Lung (tissue), 12 donors: ENCODE results near the gene AHNAK. TPM values are rescaled to one million over a fixed set of nuclear protein-coding genes. Genes with fewer than 3 reads are reported as not detected.
"Not testable (repeated sequence)": the region's sequence is repeated elsewhere in the genome, so short reads cannot be mapped to it uniquely, and the experiment has no call there.

Experiments
- ATAC-seq: fragments of 200-7000 bp; cut with Tn5 transposase; one replicate; pipeline ENCODE4 v1.9.1; 2020; ENCODE audit warnings: moderate number of reproducible peaks; ENCODE audit not compliant: insufficient read depth, low FRiP score
- DNase-seq, 3 donors: peaks; one replicate each; pipeline ENCODE4 v3.0.0-alpha.2; 2013 to 2017
- H3K27ac ChIP-seq, 2 donors: one replicate each; pipeline ENCODE4 v1.5.1; 2013; ENCODE audit warnings: mild to moderate bottlenecking in 2 of 2, moderate library complexity in 2 of 2, control low read depth in 1 of 2, inconsistent platforms in 1 of 2, low read depth in 1 of 2, low read length in 1 of 2
- H3K27me3 ChIP-seq, 3 donors: one replicate each; pipeline ENCODE4 v1.5.1; 2013; ENCODE audit warnings: low read length in 2 of 3; ENCODE audit not compliant: control insufficient read depth in 3 of 3, insufficient read depth in 3 of 3
- H3K36me3 ChIP-seq, 4 donors: one replicate each; pipeline ENCODE4 v1.5.1; 2013; ENCODE audit warnings: low read length in 4 of 4, mild to moderate bottlenecking in 1 of 4, moderate library complexity in 1 of 4; ENCODE audit not compliant: control insufficient read depth in 4 of 4, insufficient read depth in 4 of 4
- H3K4me1 ChIP-seq, 5 donors: one replicate each; pipeline ENCODE4 v1.5.1; 2013; ENCODE audit warnings: low read length in 5 of 5, mild to moderate bottlenecking in 2 of 5, moderate library complexity in 1 of 5; ENCODE audit not compliant: control insufficient read depth in 5 of 5, insufficient read depth in 5 of 5
- H3K4me3 ChIP-seq: one replicate; pipeline ENCODE4 v1.5.1; 2013; ENCODE audit warnings: mild to moderate bottlenecking, control low read depth, moderate library complexity
- H3K9ac ChIP-seq, 2 donors: one replicate each; pipeline ENCODE4 v1.5.1; 2013; ENCODE audit warnings: low read length in 2 of 2, control low read depth in 1 of 2; ENCODE audit not compliant: insufficient read depth in 1 of 2
- H3K9me3 ChIP-seq, 4 donors: one replicate each; pipeline ENCODE4 v1.5.1; 2013; ENCODE audit warnings: low read length in 3 of 4, mild to moderate bottlenecking in 1 of 4, moderate library complexity in 1 of 4; ENCODE audit not compliant: control insufficient read depth in 4 of 4, insufficient read depth in 3 of 4
- CTCF ChIP-seq: IDR thresholded peaks from 2 replicates; pipeline ENCODE4 v1.5.1; 2012; ENCODE audit warnings: mild to moderate bottlenecking; ENCODE audit errors: control extremely low read depth, extremely low read depth
- WGBS, 2 donors: extraction: QIAGEN DNeasy Blood & Tissue Kit; methylation state at CpG; one replicate each; pipeline ENCODE4 v1.1.7; 2013; 5-methylcytosine and 5-hydroxymethylcytosine counted together
- polyA plus RNA-seq, 2 donors: library from polyadenylated mRNA; stranded (reverse); fragments of 200-250 nt; gene quantifications; one replicate each; pipeline ENCODE4 v1.2.1, GENCODE V29; 2013
- total RNA-seq, 2 donors: library from RNA; depleted of rRNA in 1 of 2; stranded (reverse); fragments of >200 nt in 1 of 2; gene quantifications; one replicate each; pipeline ENCODE4 v1.2.1, GENCODE V29; 2014 to 2021
- donor health status: control.
- donor health status: control.
- donor health status: Bipolar disorder and iron deficiency.
- donor health status: healthy.
- donor health status: DM: yes; HTN: yes; CAD: no.

AHNAK gene
- total and polyA plus RNA-seq, 4 donors, result 66.5 to 707 (median 238) TPM

DNA sequence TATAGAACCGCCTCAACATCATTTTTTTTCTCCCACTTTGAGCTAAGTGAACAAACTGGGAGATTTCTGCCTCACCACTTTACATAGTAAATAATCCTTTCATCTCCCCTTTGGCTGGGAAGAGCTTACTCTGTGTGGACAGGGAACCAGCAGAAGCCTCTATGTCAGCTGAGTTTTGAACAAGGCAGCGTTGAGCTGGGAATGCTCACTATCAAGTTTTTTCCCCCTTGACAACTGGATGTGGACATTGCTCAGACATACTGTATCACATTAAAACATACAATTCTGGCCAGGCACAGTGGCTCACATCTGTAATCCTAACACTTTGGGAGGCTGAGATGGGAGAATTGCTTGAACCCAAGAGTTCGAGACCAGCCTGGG lies 46.0 kb downstream of the AHNAK start:
- no peak for ATAC-seq
- no peak overlapping the region for H3K9ac ChIP-seq
- H3K4me3 ChIP-seq, result no peak overlapping the region
- H3K4me1 ChIP-seq, result peaks cover 0 to 21% (median 13%) of the 10 kb centered on the region in 5 donors
- peak overlapping the region in 1 of 2 donors; percentile 12 for H3K27ac ChIP-seq
- no peak for TF ChIP-seq CTCF
- WGBS, 2 donors, result 87 to 89% methylated on average over 3 of the region's 3 CpGs
- H3K9me3 ChIP-seq, result no peaks in the 10 kb centered on the region
- H3K27me3 ChIP-seq, result no peaks in the 10 kb centered on the region
- H3K36me3 ChIP-seq, result no peaks in the 10 kb centered on the region
- DNase-seq, result no peak

DNA sequence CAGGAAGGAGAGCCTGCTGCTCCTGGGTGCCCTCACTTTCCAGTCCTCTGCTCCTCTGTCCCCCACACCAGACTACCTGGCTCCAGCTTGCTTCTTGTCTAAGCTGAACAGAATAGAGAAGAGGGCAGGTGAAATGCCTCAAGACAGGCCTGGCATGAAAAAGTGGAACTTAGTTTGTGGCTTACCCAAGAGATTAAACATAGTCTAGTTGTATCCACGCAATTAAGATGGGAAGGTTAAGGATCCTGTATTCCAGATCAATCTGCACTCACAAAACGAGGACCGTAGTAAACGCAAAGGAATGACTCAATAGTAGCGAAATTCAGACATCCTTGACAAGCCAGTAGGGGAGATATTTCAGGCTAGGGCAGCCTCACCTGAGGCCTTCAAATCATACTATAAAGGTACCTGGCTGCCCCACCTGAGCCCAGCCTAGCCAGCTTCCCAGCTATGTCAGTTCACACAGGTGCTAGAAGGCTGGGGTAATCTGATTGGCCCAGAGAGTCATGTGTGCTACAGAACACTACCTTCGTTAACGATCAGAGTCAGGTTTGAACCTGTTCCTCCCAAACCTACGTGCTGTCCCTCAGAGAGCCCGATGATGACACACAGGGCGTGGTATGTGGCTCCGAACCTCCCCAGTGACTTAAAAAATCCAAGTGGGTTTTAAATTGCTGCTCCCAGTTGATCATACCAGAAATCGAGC lies 46.5 kb downstream of the AHNAK start:
- TF ChIP-seq CTCF, result no peak
- Histone ChIP-seq H3K36me3 (no peaks in the 10 kb centered on the region), H3K27ac (peak overlapping the region; percentile 46 to 51), H3K4me1 (peaks cover 0 to 18% (median 13%) of the 10 kb centered on the region in 5 donors), H3K9ac (no peak overlapping the region), H3K4me3 (no peak overlapping the region), H3K27me3 (no peaks in the 10 kb centered on the region), H3K9me3 (no peaks in the 10 kb centered on the region)
- WGBS, 2 donors, result 70 to 76% methylated on average over 12 of the region's 12 CpGs
- DNase-seq (peak in 1 of 3 donors; percentile 62), ATAC-seq (no peak)

DNA sequence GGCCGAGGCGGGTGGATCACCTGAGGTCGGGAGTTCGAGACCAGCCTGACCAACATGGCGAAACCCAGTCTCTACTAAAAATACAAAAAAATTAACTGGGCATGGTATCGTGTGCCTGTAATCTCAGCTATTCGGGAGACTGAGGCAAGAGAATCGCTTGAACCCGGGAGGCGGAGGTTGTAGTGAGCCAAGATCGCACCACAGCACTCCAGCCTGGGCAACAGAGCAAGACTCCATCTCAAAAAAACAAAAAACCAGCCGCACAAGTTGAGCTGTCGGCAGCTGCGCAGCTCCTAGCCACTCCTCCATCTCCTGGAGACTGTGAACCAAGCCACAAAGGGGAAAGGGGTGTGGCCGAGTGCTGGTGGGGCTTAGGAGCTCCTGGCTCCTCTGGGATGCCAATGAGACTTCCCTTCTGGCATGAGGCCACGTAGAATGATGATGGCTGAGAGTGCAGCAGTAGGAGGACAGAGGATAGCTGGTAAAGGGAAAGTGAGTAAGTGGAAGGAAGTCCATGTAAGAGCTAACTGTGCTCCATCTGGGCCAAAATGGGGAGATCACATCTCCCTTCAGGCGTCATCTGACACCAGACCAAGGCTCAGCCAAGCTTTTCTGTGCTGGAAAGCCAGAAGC lies 47.2 kb downstream of the AHNAK start:
- not testable (repeated sequence) for DNase-seq, H3K36me3 ChIP-seq, ATAC-seq, H3K9ac ChIP-seq, H3K9me3 ChIP-seq, H3K27me3 ChIP-seq, H3K4me3 ChIP-seq
- WGBS, 2 donors, result 71 to 74% methylated on average over 17 of the region's 17 CpGs
- H3K27ac ChIP-seq, result peak overlapping the region; percentile 46 to 51
- H3K4me1 ChIP-seq, result peaks cover 0 to 16% (median 7%) of the 10 kb centered on the region in 5 donors

- no peaks in the 10 kb centered on the region for H3K36me3 ChIP-seq
These were observed 47.9 kb downstream of the AHNAK start for GRCh38 chr11:62498492-62499286.

More at GRCh38 chr11:62498492-62499286, 47.9 kb downstream of the AHNAK start:
- no peak for ATAC-seq
- H3K4me3 ChIP-seq, result no peak overlapping the region
- H3K27ac ChIP-seq, result no peak overlapping the region
- H3K9ac ChIP-seq, result no peak overlapping the region
- H3K27me3 ChIP-seq, result no peaks in the 10 kb centered on the region
- no peak for TF ChIP-seq CTCF
- H3K9me3 ChIP-seq, result no peaks in the 10 kb centered on the region
- H3K4me1 ChIP-seq, result peaks cover 0 to 16% (median 7%) of the 10 kb centered on the region in 5 donors
- no peak for DNase-seq
- WGBS, 2 donors, result 96 to 97% methylated on average over 9 of the region's 9 CpGs
